Astrocyte (in vitro differentiated cells and primary cell): ENCODE measurements around the gene KANK4. TPM values are rescaled to one million over a fixed set of nuclear protein-coding genes. Genes with fewer than 3 reads are reported as not detected.

Source experiments
- DNase-seq: peaks from one replicate; pipeline ENCODE4 v3.0.0-alpha.2; 2010; ENCODE audit warnings: low read depth
- FAIRE-seq: peaks from 2 replicates; lab custom pipeline; 2011; peaks lifted over from hg19 to GRCh38; lab: Jason Lieb, UNC
- H2AFZ ChIP-seq: 2 replicates; pipeline ENCODE4 v1.6.0; 2012; ENCODE audit warnings: low read depth, low read length, inconsistent platforms
- H3K27ac ChIP-seq: 2 replicates; pipeline ENCODE4 v1.5.1; 2011; ENCODE audit warnings: low read depth, low read length, inconsistent platforms
- H3K27me3 ChIP-seq: 2 replicates; pipeline ENCODE4 v1.6.0; 2011; ENCODE audit warnings: low read length, inconsistent platforms; ENCODE audit not compliant: insufficient read depth
- H3K36me3 ChIP-seq: 2 replicates; pipeline ENCODE4 v1.5.1; 2011; ENCODE audit warnings: low read length, inconsistent platforms; ENCODE audit not compliant: insufficient read depth
- H3K4me1 ChIP-seq: 2 replicates; pipeline ENCODE4 v1.5.1; 2011; ENCODE audit warnings: low read length, inconsistent platforms; ENCODE audit not compliant: insufficient read depth
- H3K4me2 ChIP-seq: 2 replicates; pipeline ENCODE4 v1.6.0; 2012; ENCODE audit warnings: low read length, inconsistent platforms
- H3K4me3 ChIP-seq: 2 replicates; pipeline ENCODE4 v1.5.1; 2011; ENCODE audit warnings: low read depth, mild to moderate bottlenecking, low read length, inconsistent platforms; ENCODE audit not compliant: insufficient read depth
- H3K79me2 ChIP-seq: 2 replicates; pipeline ENCODE4 v1.6.0; 2012; ENCODE audit warnings: mild to moderate bottlenecking, low read length, inconsistent platforms; ENCODE audit not compliant: insufficient read depth
- H3K9ac ChIP-seq: 2 replicates; pipeline ENCODE4 v1.6.0; 2012; ENCODE audit warnings: mild to moderate bottlenecking, low read length, inconsistent platforms
- H3K9me3 ChIP-seq: 2 replicates; pipeline ENCODE4 v1.5.1; 2012; ENCODE audit warnings: low read depth, mild to moderate bottlenecking, low read length, inconsistent platforms; ENCODE audit not compliant: insufficient read depth
- H4K20me1 ChIP-seq: 2 replicates; pipeline ENCODE4 v1.6.0; 2012; ENCODE audit warnings: low read length, inconsistent platforms; ENCODE audit not compliant: insufficient read depth
- H3K27ac Mint-ChIP-seq: one replicate; pipeline ENCODE4 v1.8.0; 2021; ENCODE audit warnings: mild to moderate bottlenecking, mixed read lengths; ENCODE audit not compliant: unreplicated experiment
- H3K27me3 Mint-ChIP-seq: one replicate; pipeline ENCODE4 v1.8.0; 2021; ENCODE audit warnings: low read depth, mixed read lengths; ENCODE audit not compliant: unreplicated experiment
- H3K36me3 Mint-ChIP-seq: one replicate; pipeline ENCODE4 v1.8.0; 2021; ENCODE audit warnings: low read depth, mixed read lengths; ENCODE audit not compliant: unreplicated experiment
- H3K4me1 Mint-ChIP-seq: one replicate; pipeline ENCODE4 v1.8.0; 2021; ENCODE audit warnings: low read depth, mixed read lengths; ENCODE audit not compliant: unreplicated experiment
- H3K4me3 Mint-ChIP-seq: one replicate; pipeline ENCODE4 v1.8.0; 2021; ENCODE audit warnings: mild to moderate bottlenecking, moderate library complexity, mixed read lengths; ENCODE audit not compliant: unreplicated experiment
- H3K9me3 Mint-ChIP-seq: one replicate; pipeline ENCODE4 v1.8.0; 2021; ENCODE audit warnings: mild to moderate bottlenecking, mixed read lengths; ENCODE audit not compliant: unreplicated experiment
- EZH2 ChIP-seq: IDR thresholded peaks from 2 replicates; pipeline ENCODE4 v1.6.1; 2012; ENCODE audit warnings: mild to moderate bottlenecking, low read length, inconsistent platforms; ENCODE audit not compliant: insufficient read depth
- total RNA-seq: library from RNA; stranded (reverse); gene quantifications from 2 replicates; pipeline ENCODE4 v1.2.1, GENCODE V29; 2021
- TF ChIP-seq, protein P1 (sequence below): IDR thresholded peaks from 2 replicates; pipeline ENCODE4 v1.5.1; 2011; ENCODE audit warnings: low read depth, mild to moderate bottlenecking, inconsistent platforms, low read length, moderate library complexity; ENCODE audit not compliant: insufficient read depth

KANK4 gene
- total RNA-seq, 1 donor from 2014 or later, result 8.5 TPM

- Histone ChIP-seq H3K27me3 (peaks cover 15% of the 10 kb centered on the region), H2AFZ (no peak overlapping the region), H3K27ac (no peak overlapping the region), H3K36me3 (no peaks in the 10 kb centered on the region), H3K9ac (no peak overlapping the region), H4K20me1 (no peaks in the 10 kb centered on the region), H3K4me2 (no peak overlapping the region), H3K79me2 (no peaks in the 10 kb centered on the region), H3K4me3 (no peak overlapping the region), H3K4me1 (peaks cover 14% of the 10 kb centered on the region), H3K9me3 (no peaks in the 10 kb centered on the region)
- no peak overlapping the region for H3K27ac Mint-ChIP-seq
- H3K4me1 Mint-ChIP-seq, result peaks cover 10% of the 10 kb centered on the region
- no peaks in the 10 kb centered on the region for H3K36me3 Mint-ChIP-seq
- TF ChIP-seq, protein P1, sequence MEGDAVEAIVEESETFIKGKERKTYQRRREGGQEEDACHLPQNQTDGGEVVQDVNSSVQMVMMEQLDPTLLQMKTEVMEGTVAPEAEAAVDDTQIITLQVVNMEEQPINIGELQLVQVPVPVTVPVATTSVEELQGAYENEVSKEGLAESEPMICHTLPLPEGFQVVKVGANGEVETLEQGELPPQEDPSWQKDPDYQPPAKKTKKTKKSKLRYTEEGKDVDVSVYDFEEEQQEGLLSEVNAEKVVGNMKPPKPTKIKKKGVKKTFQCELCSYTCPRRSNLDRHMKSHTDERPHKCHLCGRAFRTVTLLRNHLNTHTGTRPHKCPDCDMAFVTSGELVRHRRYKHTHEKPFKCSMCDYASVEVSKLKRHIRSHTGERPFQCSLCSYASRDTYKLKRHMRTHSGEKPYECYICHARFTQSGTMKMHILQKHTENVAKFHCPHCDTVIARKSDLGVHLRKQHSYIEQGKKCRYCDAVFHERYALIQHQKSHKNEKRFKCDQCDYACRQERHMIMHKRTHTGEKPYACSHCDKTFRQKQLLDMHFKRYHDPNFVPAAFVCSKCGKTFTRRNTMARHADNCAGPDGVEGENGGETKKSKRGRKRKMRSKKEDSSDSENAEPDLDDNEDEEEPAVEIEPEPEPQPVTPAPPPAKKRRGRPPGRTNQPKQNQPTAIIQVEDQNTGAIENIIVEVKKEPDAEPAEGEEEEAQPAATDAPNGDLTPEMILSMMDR, result no peak
- no peak for TF ChIP-seq EZH2
- H3K27me3 Mint-ChIP-seq, result no peaks in the 10 kb centered on the region
- no peaks in the 10 kb centered on the region for H3K9me3 Mint-ChIP-seq
- H3K4me3 Mint-ChIP-seq, result no peak overlapping the region
- no peak for FAIRE-seq
- peak; percentile 45 for DNase-seq
These were observed 19.6 kb downstream of the KANK4 start for GRCh38 chr1:62299426-62300200.

DNA sequence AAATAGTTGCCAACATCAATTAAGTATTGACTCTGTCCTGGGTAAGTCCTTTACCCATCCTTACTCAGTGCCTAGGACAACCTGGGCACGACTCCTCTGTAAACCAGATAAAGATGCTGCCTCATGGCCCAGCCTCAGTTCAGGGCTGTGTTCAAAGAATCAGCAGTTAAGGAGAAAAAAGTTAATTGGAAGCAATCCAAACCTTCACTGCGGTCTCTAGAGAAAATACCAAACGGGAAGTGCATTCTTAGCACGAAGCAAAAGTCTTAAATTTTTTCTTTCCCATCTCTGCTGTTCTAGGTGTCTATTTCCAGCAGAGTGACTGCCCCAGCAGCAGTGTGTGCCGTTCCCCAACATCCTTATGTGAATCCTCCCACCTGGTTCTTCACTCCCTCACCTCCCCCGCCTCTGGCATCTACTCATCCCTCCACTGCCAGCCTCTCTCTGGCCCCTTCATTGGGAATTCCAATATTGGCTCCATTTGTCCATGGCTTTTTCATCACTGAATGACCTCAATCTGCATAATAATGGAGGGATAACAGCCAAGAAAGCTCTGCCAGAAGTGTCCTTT is 23.2 kb downstream of the KANK4 start:
- Mint-ChIP-seq H3K27me3 (peaks cover 1% of the 10 kb centered on the region), H3K9me3 (no peaks in the 10 kb centered on the region), H3K36me3 (peaks cover under 1% of the 10 kb centered on the region), H3K4me3 (no peak overlapping the region), H3K27ac (no peak overlapping the region), H3K4me1 (peaks cover 12% of the 10 kb centered on the region)
- TF ChIP-seq, protein P1, result no peak
- TF ChIP-seq EZH2, result no peak
- Histone ChIP-seq H4K20me1 (no peaks in the 10 kb centered on the region), H3K4me3 (no peak overlapping the region), H3K79me2 (no peaks in the 10 kb centered on the region), H3K36me3 (no peaks in the 10 kb centered on the region), H3K9me3 (no peaks in the 10 kb centered on the region), H3K4me1 (peaks cover 14% of the 10 kb centered on the region), H2AFZ (peak overlapping the region; percentile 45), H3K4me2 (peak overlapping the region; percentile 72), H3K27ac (no peak overlapping the region), H3K27me3 (peaks cover 17% of the 10 kb centered on the region), H3K9ac (no peak overlapping the region)
- DNase-seq, result peak; percentile 77
- peak; percentile 88 for FAIRE-seq

- peaks cover 16% of the 10 kb centered on the region for H3K4me1 Mint-ChIP-seq
- Histone ChIP-seq H3K36me3 (no peaks in the 10 kb centered on the region), H3K4me1 (peaks cover 10% of the 10 kb centered on the region), H3K4me3 (no peak overlapping the region), H2AFZ (no peak overlapping the region), H3K79me2 (no peaks in the 10 kb centered on the region), H3K4me2 (no peak overlapping the region), H3K9me3 (no peaks in the 10 kb centered on the region), H3K9ac (no peak overlapping the region), H4K20me1 (no peaks in the 10 kb centered on the region), H3K27me3 (peaks cover 17% of the 10 kb centered on the region), H3K27ac (no peak overlapping the region)
- no peak overlapping the region for H3K4me3 Mint-ChIP-seq
- DNase-seq (no peak), FAIRE-seq (no peak)
- peaks cover 5% of the 10 kb centered on the region for H3K27me3 Mint-ChIP-seq
- H3K9me3 Mint-ChIP-seq, result no peaks in the 10 kb centered on the region
- peaks cover 2% of the 10 kb centered on the region for H3K36me3 Mint-ChIP-seq
- TF ChIP-seq, protein P1, result no peak
- no peak for TF ChIP-seq EZH2
- H3K27ac Mint-ChIP-seq, result peak overlapping the region; percentile 42
These were observed 25.0 kb downstream of the KANK4 start for GRCh38 chr1:62294261-62294660.
